ENCODE data around the gene LINS1.
A peak's percentile ranks its signal among the peaks of the same experiment; 100 is the strongest.

LINS1 gene

GRCh38 chr15:100602064-100602822 is at the start of gene LINS1, which contains the start of gene ASB7:
Gene LINS1 (minus strand): TSS chr15:100602184. CDS start chr15:100580842, 21,342 bp downstream.
Gene ASB7 (plus strand): TSS chr15:100602589. CDS start chr15:100612217, 9,628 bp downstream.
- in situ Hi-C loops (cut with MboI; ENCODE audit: low pct_unique_long_range_greater_than_20kb, low sequenced_read_pairs), result no loop called here
- peak; percentile 100 for DNase-seq

GRCh38 chr15:100651253-100651652 is 49.3 kb upstream of the LINS1 start:
- no peak for DNase-seq
- in situ Hi-C loops (cut with MboI; ENCODE audit: low pct_unique_long_range_greater_than_20kb, low sequenced_read_pairs), result no loop called here

GRCh38 chr15:100650685-100651084 is 48.7 kb upstream of the LINS1 start:
- DNase-seq, result no peak
- in situ Hi-C loops (cut with MboI; ENCODE audit: low pct_unique_long_range_greater_than_20kb, low sequenced_read_pairs), result no loop called here

GRCh38 chr15:100648951-100649350 is 47.0 kb upstream of the LINS1 start:
- no peak for DNase-seq
- in situ Hi-C loops (cut with MboI; ENCODE audit: low pct_unique_long_range_greater_than_20kb, low sequenced_read_pairs), result loop anchor here (25.0 kb wide), 1 partner anchor 613 kb away; the partner anchor contains the start of gene CHSY1

- in situ Hi-C loops (cut with MboI; ENCODE audit: low pct_unique_long_range_greater_than_20kb, low sequenced_read_pairs), result loop anchor here (25.0 kb wide), 1 partner anchor 617 kb away; the partner anchor contains the start of gene CHSY1
- no peak for DNase-seq
Measured at GRCh38 chr15:100645671-100646070, 43.7 kb upstream of the LINS1 start.

GRCh38 chr15:100642950-100643338 is 41.0 kb upstream of the LINS1 start:
- in situ Hi-C loops (cut with MboI; ENCODE audit: low pct_unique_long_range_greater_than_20kb, low sequenced_read_pairs), result loop anchor here (25.0 kb wide), 1 partner anchor 619 kb away; the partner anchor contains the start of gene CHSY1

GRCh38 chr15:100642213-100642949 is 40.4 kb upstream of the LINS1 start:
- DNase-seq, result no peak
- in situ Hi-C loops (cut with MboI; ENCODE audit: low pct_unique_long_range_greater_than_20kb, low sequenced_read_pairs), result loop anchor here (25.0 kb wide), 1 partner anchor 620 kb away; the partner anchor contains the start of gene CHSY1

More at GRCh38 chr15:100642950-100643338, 41.0 kb upstream of the LINS1 start:
- DNase-seq, result no peak

GRCh38 chr15:100638177-100638730 is 36.3 kb upstream of the LINS1 start:
- in situ Hi-C loops (cut with MboI; ENCODE audit: low pct_unique_long_range_greater_than_20kb, low sequenced_read_pairs), result loop anchor here (10.0 to 25.0 kb wide), 2 partner anchors 367 to 624 kb away; partner anchors contain the start of gene CHSY1
- DNase-seq, result no peak

- in situ Hi-C loops (cut with MboI; ENCODE audit: low pct_unique_long_range_greater_than_20kb, low sequenced_read_pairs), result loop anchor here (10.0 to 25.0 kb wide), 2 partner anchors 369 to 627 kb away; partner anchors contain the start of gene CHSY1
- no peak for DNase-seq
Measured at GRCh38 chr15:100635406-100636071, 33.6 kb upstream of the LINS1 start.

GRCh38 chr15:100633763-100634075 is 31.7 kb upstream of the LINS1 start:
- in situ Hi-C loops (cut with MboI; ENCODE audit: low pct_unique_long_range_greater_than_20kb, low sequenced_read_pairs), result loop anchor here (10.0 to 25.0 kb wide), 2 partner anchors 371 to 629 kb away; partner anchors contain the start of gene CHSY1
- no peak for DNase-seq

GRCh38 chr15:100631831-100632230 is 29.8 kb upstream of the LINS1 start:
- DNase-seq, result no peak
- in situ Hi-C loops (cut with MboI; ENCODE audit: low pct_unique_long_range_greater_than_20kb, low sequenced_read_pairs), result loop anchor here (10.0 to 25.0 kb wide), 2 partner anchors 373 to 630 kb away; partner anchors contain the start of gene CHSY1

GRCh38 chr15:100628746-100629145 is 26.8 kb upstream of the LINS1 start:
- no peak for DNase-seq
- in situ Hi-C loops (cut with MboI; ENCODE audit: low pct_unique_long_range_greater_than_20kb, low sequenced_read_pairs), result loop anchor here (25.0 kb wide), 1 partner anchor 634 kb away; the partner anchor contains the start of gene CHSY1

- peak; percentile 91 for DNase-seq
- in situ Hi-C loops (cut with MboI; ENCODE audit: low pct_unique_long_range_greater_than_20kb, low sequenced_read_pairs), result loop anchor here (25.0 kb wide), 1 partner anchor 634 kb away; the partner anchor contains the start of gene CHSY1
Measured at GRCh38 chr15:100627789-100628395, 25.9 kb upstream of the LINS1 start.

GRCh38 chr15:100623301-100623700 is 21.3 kb upstream of the LINS1 start:
- no peak for DNase-seq
- in situ Hi-C loops (cut with MboI; ENCODE audit: low pct_unique_long_range_greater_than_20kb, low sequenced_read_pairs), result no loop called here

GRCh38 chr15:100616700-100617099 is 14.7 kb upstream of the LINS1 start:
- in situ Hi-C loops (cut with MboI; ENCODE audit: low pct_unique_long_range_greater_than_20kb, low sequenced_read_pairs), result no loop called here
- DNase-seq, result no peak

- DNase-seq, result no peak
- in situ Hi-C loops (cut with MboI; ENCODE audit: low pct_unique_long_range_greater_than_20kb, low sequenced_read_pairs), result no loop called here
Measured at GRCh38 chr15:100615801-100616200, 13.8 kb upstream of the LINS1 start.

GRCh38 chr15:100614918-100615317 is 12.9 kb upstream of the LINS1 start:
- in situ Hi-C loops (cut with MboI; ENCODE audit: low pct_unique_long_range_greater_than_20kb, low sequenced_read_pairs), result no loop called here

GRCh38 chr15:100614336-100614735 is 12.4 kb upstream of the LINS1 start:
- in situ Hi-C loops (cut with MboI; ENCODE audit: low pct_unique_long_range_greater_than_20kb, low sequenced_read_pairs), result no loop called here
- DNase-seq, result no peak

More at GRCh38 chr15:100614918-100615317, 12.9 kb upstream of the LINS1 start:
- no peak for DNase-seq
